ENCODE results near the gene SLC4A7.

DNA sequence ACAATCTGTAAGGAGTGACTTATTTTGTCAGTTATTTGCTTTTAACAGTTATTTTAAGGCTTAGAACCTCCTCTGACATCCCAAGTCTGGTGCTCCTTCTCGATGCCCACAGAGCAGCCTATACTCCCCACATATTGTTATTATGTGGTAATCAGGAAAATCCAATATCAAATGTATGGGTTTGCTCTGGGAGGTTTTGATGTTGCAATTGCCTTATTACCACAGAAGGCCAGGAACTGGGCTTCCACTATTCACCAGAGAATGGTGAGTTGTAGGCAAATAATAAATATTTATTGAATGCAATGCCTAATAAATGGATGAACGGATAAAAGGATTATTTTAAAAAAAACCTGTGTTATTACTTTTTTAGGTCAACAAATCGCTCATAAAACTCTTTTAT is 127.2 kb downstream of the SLC4A7 start:
- TF ChIP-seq, protein P1, sequence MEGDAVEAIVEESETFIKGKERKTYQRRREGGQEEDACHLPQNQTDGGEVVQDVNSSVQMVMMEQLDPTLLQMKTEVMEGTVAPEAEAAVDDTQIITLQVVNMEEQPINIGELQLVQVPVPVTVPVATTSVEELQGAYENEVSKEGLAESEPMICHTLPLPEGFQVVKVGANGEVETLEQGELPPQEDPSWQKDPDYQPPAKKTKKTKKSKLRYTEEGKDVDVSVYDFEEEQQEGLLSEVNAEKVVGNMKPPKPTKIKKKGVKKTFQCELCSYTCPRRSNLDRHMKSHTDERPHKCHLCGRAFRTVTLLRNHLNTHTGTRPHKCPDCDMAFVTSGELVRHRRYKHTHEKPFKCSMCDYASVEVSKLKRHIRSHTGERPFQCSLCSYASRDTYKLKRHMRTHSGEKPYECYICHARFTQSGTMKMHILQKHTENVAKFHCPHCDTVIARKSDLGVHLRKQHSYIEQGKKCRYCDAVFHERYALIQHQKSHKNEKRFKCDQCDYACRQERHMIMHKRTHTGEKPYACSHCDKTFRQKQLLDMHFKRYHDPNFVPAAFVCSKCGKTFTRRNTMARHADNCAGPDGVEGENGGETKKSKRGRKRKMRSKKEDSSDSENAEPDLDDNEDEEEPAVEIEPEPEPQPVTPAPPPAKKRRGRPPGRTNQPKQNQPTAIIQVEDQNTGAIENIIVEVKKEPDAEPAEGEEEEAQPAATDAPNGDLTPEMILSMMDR (conservative IDR thresholded peaks at IDR 0.05): no peak
- no peak for TF ChIP-seq EZH2 (IDR thresholded peaks at IDR 0.05; ENCODE audit: low read depth)

Measured in PC-9 (cell line).